ENCODE data around the gene COX6B1.
A peak's percentile ranks its signal among the peaks of the same experiment; 100 is the strongest.

COX6B1 gene

DNA sequence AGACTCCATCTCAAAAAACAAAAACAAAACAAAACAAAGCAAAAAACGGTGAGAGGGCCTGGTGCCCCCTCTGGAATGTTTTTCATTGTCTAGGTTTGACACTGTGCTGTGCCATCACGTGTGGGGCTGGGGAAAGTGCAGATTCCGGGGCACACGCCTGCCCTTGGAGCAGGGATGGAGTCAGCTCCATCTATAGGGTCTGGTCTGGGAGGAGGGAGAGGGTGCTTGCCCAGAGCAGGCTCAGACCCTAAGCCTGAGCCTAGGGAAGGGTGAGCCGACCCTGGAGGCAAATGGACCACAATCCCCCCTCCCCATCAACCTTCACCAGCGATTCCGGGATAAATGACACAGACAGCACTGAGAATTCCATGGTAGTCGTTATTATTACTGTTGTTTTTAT, 45.3 kb downstream of the COX6B1 start:
- no peak overlapping the region for H3K27ac ChIP-seq
- TF ChIP-seq, protein P1, sequence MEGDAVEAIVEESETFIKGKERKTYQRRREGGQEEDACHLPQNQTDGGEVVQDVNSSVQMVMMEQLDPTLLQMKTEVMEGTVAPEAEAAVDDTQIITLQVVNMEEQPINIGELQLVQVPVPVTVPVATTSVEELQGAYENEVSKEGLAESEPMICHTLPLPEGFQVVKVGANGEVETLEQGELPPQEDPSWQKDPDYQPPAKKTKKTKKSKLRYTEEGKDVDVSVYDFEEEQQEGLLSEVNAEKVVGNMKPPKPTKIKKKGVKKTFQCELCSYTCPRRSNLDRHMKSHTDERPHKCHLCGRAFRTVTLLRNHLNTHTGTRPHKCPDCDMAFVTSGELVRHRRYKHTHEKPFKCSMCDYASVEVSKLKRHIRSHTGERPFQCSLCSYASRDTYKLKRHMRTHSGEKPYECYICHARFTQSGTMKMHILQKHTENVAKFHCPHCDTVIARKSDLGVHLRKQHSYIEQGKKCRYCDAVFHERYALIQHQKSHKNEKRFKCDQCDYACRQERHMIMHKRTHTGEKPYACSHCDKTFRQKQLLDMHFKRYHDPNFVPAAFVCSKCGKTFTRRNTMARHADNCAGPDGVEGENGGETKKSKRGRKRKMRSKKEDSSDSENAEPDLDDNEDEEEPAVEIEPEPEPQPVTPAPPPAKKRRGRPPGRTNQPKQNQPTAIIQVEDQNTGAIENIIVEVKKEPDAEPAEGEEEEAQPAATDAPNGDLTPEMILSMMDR (conservative IDR thresholded peaks at IDR 0.05), result no peak
- no peak for TF ChIP-seq ZFX (IDR thresholded peaks at IDR 0.05)

DNA sequence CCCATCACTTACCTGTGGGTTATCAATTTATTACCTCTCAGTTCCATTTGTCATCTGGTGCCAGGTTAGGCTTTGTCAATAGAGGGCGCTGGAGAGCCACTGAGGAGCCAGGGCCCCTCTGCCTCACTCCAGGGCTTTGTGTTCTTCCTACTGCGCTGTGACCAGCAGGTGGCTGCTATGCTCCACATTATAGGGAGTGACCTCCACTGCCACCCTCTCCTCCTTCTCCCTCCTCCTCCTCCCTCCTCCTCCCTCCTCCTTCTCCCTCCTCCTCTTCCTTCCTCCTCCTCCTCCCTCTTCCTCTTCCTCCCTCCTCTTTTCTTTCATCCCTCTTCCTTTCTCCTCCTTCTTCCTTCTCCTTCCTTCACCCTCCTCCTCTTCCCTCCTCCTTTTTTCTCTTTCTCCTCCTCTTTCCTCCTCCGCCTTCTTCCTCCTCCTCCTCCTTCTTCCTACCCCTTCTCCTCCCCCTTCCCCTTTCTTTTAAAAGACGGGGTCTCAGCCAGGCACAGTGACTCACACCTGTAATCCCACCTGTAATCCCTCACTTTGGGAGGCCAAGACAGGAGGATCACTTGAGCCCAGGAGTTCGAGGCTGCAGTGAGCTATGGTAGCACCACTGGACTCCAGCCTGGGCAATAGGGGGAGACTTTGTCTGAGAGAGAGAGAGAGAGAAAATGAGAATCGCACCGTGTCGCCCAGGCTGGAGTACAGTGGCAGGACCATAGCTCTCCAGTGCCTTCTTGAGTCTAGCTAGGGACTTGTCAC, 45.9 kb downstream of the COX6B1 start:
- no peak overlapping the region for H3K27ac ChIP-seq
- no peak for TF ChIP-seq ZFX (IDR thresholded peaks at IDR 0.05)
- TF ChIP-seq, protein P1 (conservative IDR thresholded peaks at IDR 0.05), result peak; percentile 98

DNA sequence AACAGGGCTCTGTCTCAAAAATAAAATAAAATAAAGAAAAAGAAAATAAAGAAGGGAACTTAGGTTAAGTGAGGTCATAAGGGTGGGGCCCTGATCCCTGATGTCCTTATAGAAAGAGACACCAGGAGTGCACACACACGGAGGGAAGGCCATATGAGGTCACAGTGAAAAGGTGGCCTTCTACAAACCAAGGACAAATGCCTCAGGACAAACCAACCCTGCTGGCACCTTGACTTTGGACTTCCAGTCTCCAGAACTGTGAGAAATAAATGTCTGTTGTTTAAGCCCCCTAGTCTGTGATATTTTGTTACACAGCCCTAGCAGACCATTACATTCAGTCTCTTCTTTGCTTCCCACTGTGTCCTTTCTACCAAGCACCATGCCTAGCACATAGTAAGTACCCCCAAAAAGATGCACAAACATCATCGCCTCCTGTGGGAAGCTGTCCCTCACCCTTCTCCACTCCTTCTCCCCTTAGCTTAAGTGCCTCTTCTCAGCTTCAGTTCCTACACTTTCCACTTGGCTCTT, 47.8 kb downstream of the COX6B1 start:
- TF ChIP-seq, protein P1 (conservative IDR thresholded peaks at IDR 0.05), result no peak
- TF ChIP-seq ZFX (IDR thresholded peaks at IDR 0.05), result no peak
- H3K27ac ChIP-seq, result no peak overlapping the region

DNA sequence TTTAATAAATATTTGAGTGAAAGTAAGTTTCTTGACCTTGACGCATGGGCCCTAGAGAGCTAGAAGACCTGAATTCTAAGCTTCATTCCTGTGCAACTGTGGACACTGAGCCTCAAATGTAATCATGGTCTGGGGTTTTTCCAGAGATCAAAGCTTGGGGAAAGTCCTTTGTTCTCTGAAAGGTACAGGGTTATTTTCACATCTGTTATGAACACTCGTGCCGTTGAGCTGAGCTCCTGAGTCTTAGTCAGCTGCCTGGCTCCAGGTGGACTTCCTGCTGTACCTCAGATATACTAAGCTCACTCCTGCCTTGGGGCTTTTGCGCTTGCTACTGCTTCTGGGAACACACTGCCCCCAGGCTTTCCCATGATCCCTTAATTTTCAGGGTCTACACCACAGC, 48.7 kb downstream of the COX6B1 start:
- H3K27ac ChIP-seq, result no peak overlapping the region
- TF ChIP-seq, protein P1 (conservative IDR thresholded peaks at IDR 0.05), result no peak
- TF ChIP-seq ZFX (IDR thresholded peaks at IDR 0.05), result no peak

DNA sequence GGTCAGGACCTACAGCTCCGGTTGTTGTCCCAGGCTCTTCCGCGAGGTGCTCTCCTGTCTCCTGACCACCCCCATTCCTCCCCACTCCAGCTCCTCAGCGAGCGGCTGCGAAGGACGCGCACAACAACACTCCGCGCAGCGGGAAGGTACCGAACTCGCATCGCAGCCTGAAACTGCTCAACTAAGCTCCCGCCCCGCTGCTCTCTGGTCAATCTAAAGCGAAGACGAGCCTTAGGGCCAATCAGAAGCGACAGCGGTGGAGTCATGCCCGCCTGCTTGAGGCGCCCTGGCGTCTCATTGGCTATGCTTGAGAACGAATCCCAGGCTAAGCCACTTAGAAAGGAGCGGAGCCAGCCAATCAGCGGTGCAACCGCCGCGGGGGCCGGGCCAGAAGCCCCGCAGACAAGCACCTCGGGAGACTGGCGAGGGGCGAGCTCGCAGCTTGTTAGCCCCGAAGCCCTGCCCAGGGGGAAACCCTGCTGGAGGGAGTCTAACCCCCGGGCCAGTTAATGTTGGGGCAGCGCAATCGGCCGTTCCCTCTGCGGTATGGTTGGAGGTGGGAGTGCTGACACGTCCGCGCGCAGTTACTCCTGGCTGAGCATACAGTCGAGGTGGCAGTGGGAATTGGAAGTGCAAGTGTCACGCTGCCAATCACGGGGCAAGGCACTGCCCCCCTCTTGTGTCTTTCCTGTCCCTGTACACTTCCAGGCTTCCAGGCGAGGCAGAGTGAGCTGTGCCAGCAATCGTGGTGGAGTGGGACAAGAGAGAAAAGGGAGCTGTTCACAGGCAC, 54.3 kb downstream of the COX6B1 start:
- TF ChIP-seq, protein P1 (conservative IDR thresholded peaks at IDR 0.05), result no peak
- no peak for TF ChIP-seq ZFX (IDR thresholded peaks at IDR 0.05)
- H3K27ac ChIP-seq, result peak overlapping the region; percentile 37

DNA sequence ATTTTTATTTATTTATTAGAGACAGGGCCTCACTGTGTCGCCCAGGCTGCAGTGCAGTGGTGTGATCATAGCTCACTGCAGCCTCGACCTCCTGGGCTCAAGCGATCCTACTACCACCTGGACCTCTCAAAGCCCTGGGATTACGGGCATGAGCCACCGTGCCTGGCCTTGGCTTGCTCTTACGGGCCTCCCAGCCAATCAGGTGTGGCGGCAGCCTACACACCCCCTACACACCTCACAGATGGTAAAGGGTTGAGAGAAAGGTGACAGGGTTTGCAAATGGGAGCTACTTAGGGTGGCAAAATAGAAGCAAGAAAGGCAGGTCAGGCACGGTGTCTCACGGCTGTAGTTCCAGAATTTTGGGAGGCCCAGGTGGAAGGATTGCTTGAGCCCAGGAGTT, 55.2 kb downstream of the COX6B1 start:
- H3K27ac ChIP-seq, result no peak overlapping the region
- no peak for TF ChIP-seq ZFX (IDR thresholded peaks at IDR 0.05)
- TF ChIP-seq, protein P1 (conservative IDR thresholded peaks at IDR 0.05), result no peak

DNA sequence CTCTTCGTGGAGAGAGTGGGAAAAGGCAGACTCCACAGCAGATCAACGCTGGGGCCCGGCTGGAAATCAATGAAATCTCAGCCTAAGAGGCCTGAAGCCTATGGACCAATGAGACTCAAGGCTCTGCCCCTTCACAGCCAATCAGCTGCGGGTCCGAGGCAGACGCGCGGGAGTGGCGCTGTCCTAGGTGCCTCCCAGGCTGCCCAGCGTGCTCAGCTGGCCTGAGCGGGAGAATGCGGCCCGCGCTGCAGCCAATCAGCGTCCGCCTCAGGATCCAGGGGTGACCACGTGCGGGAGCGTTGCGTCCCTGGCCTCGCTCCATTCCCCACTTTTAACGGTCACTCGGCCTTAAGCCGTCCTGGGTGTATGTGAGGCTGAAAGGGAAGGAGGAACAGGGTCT, 56.1 kb downstream of the COX6B1 start, which contains the start of gene ZBTB32:
TSS of gene ZBTB32 (plus strand) at position 341 of the 400 bp plus-strand sequence. CDS start 10,069 bp downstream, outside the sequence.
- TF ChIP-seq ZFX (IDR thresholded peaks at IDR 0.05), result no peak
- TF ChIP-seq, protein P1 (conservative IDR thresholded peaks at IDR 0.05), result no peak
- H3K27ac ChIP-seq, result no peak within 1 kb of the TSS
